Common myeloid progenitor, CD34-positive (primary cell): ENCODE data around the gene LYAR.

Experiments used
- CTCF ChIA-PET: fragments of 350-600 bp; sonication (Branson Sonifier 250); formaldehyde crosslinking; loops from one replicate; lab custom pipeline; 2021; ENCODE audit warnings: antibody characterized with exemption; lab: Charles Lee
- POLR2A ChIA-PET: fragments of 350-600 bp; sonication (Branson Sonifier 250); formaldehyde crosslinking; loops from one replicate; lab custom pipeline; 2021; ENCODE audit warnings: antibody characterized with exemption; lab: Charles Lee
- DNase-seq, 3 donors: peaks; one replicate each; pipeline versions ENCODE4 v3.0.0 to v3.0.0-alpha.2; 2013
- H3K27ac ChIP-seq, 2 experiments: 1 replicate in 1 of 2; 2 replicates in 1 of 2; pipeline ENCODE4 v1.7.0; 2013; ENCODE audit warnings: inconsistent platforms in 2 of 2, low read length in 2 of 2, mild to moderate bottlenecking in 2 of 2, low read depth in 1 of 2, moderate library complexity in 1 of 2; ENCODE audit not compliant: severe bottlenecking in 2 of 2, insufficient read depth in 1 of 2, poor library complexity in 1 of 2
- H3K27me3 ChIP-seq, 5 experiments: replicated peaks in 2 of 5; 1 replicate in 3 of 5; 2 replicates in 2 of 5; pipeline versions ENCODE4 v1.6.1 to v1.7.0; 2013; ENCODE audit warnings: low read length in 4 of 5, mild to moderate bottlenecking in 2 of 5, moderate library complexity in 2 of 5, inconsistent platforms in 1 of 5; ENCODE audit not compliant: insufficient read depth in 5 of 5, control insufficient read depth in 4 of 5
- H3K36me3 ChIP-seq, 4 experiments: 1 replicate in 2 of 4; 2 replicates in 2 of 4; pipeline versions ENCODE4 v1.6.1 to v1.7.0; 2013; ENCODE audit warnings: low read length in 3 of 4, control low read depth in 1 of 4, mild to moderate bottlenecking in 1 of 4; ENCODE audit not compliant: control insufficient read depth in 4 of 4, insufficient read depth in 4 of 4
- H3K4me1 ChIP-seq, 4 experiments: 1 replicate in 3 of 4; 2 replicates in 1 of 4; pipeline versions ENCODE4 v1.6.1 to v1.7.1; 2013; ENCODE audit warnings: low read length in 3 of 4, mild to moderate bottlenecking in 3 of 4, control low read depth in 1 of 4, inconsistent platforms in 1 of 4, moderate library complexity in 1 of 4; ENCODE audit not compliant: control insufficient read depth in 4 of 4, insufficient read depth in 4 of 4; ENCODE audit errors: control extremely low read depth in 1 of 4
- H3K4me3 ChIP-seq, 7 experiments: 1 replicate in 4 of 7; 2 replicates in 3 of 7; pipeline versions ENCODE4 v1.5.1 to v1.7.0; 2013; ENCODE audit warnings: mild to moderate bottlenecking in 7 of 7, low read length in 6 of 7, moderate library complexity in 6 of 7, inconsistent platforms in 2 of 7, low read depth in 2 of 7, control low read depth in 1 of 7; ENCODE audit not compliant: insufficient read depth in 4 of 7, control insufficient read depth in 1 of 7; ENCODE audit errors: extremely low read depth in 1 of 7
- H3K9me3 ChIP-seq, 5 experiments: 1 replicate in 4 of 5; 2 replicates in 1 of 5; pipeline versions ENCODE4 v1.6.1 to v1.7.1; 2013; ENCODE audit warnings: low read length in 4 of 5, mild to moderate bottlenecking in 2 of 5, inconsistent platforms in 1 of 5, low read depth in 1 of 5, moderate library complexity in 1 of 5; ENCODE audit not compliant: control insufficient read depth in 4 of 5, insufficient read depth in 2 of 5; ENCODE audit errors: control extremely low read depth in 1 of 5
- WGBS: methylation state at CpG from one replicate; pipeline ENCODE4 v1.1.5; 2013; ENCODE audit not compliant: insufficient coverage; 5-methylcytosine and 5-hydroxymethylcytosine counted together

LYAR gene

GRCh38 chr4:4315461-4316149, 25.7 kb upstream of the LYAR start:
- Histone ChIP-seq H3K27ac (no peak overlapping the region), H3K36me3 (peaks cover 12 to 49% (median 42%) of the 10 kb centered on the region in 4 experiments), H3K4me1 (no peaks in the 10 kb centered on the region), H3K9me3 (no peaks in the 10 kb centered on the region), H3K27me3 (no peaks in the 10 kb centered on the region), H3K4me3 (no peak overlapping the region)
- POLR2A ChIA-PET = no interaction called here
- CTCF ChIA-PET = interaction anchor here (1.3 kb wide), 1 partner anchor 30 kb away, joined by 3 read pairs; no protein-coding TSS in a partner anchor
- WGBS = 98% methylated on average over 9 of the region's 12 CpGs
- no peak for DNase-seq

GRCh38 chr4:4311193-4311592, 21.2 kb upstream of the LYAR start:
- ChIA-PET POLR2A (no interaction called here), CTCF (no interaction called here)
- Histone ChIP-seq H3K27ac (no peak overlapping the region), H3K4me3 (no peak overlapping the region), H3K9me3 (no peaks in the 10 kb centered on the region), H3K4me1 (no peaks in the 10 kb centered on the region), H3K36me3 (peaks cover 3 to 53% (median 36%) of the 10 kb centered on the region in 4 experiments), H3K27me3 (no peaks in the 10 kb centered on the region)
- no peak for DNase-seq
- no CpG with 5 or more reads among the region's 4 CpGs for WGBS

GRCh38 chr4:4308800-4309441, 19.0 kb upstream of the LYAR start:
- no peaks in the 10 kb centered on the region for H3K4me1 ChIP-seq
- no peaks in the 10 kb centered on the region for H3K9me3 ChIP-seq
- H3K27ac ChIP-seq = no peak overlapping the region
- DNase-seq = no peak
- no peak overlapping the region for H3K4me3 ChIP-seq
- H3K36me3 ChIP-seq = peaks cover 6 to 39% (median 20%) of the 10 kb centered on the region in 4 experiments
- 96% methylated on average over 6 of the region's 9 CpGs for WGBS
- no peaks in the 10 kb centered on the region for H3K27me3 ChIP-seq
- ChIA-PET POLR2A (no interaction called here), CTCF (interaction anchor here (0.7 kb wide), 1 partner anchor 24 kb away, joined by 5 read pairs; no protein-coding TSS in a partner anchor)

- no peak for DNase-seq
- Histone ChIP-seq H3K27ac (no peak overlapping the region), H3K4me3 (no peak overlapping the region), H3K9me3 (no peaks in the 10 kb centered on the region), H3K36me3 (peaks cover 11 to 34% (median 22%) of the 10 kb centered on the region in 4 experiments), H3K4me1 (no peaks in the 10 kb centered on the region), H3K27me3 (no peaks in the 10 kb centered on the region)
- ChIA-PET POLR2A (no interaction called here), CTCF (no interaction called here)
- WGBS = 98% methylated on average over 11 of the region's 11 CpGs
These were observed 17.0 kb upstream of the LYAR start for GRCh38 chr4:4306920-4307319.

- WGBS = 81% methylated on average over 6 of the region's 6 CpGs
- POLR2A ChIA-PET = no interaction called here
- Histone ChIP-seq H3K36me3 (peaks cover 17 to 39% (median 27%) of the 10 kb centered on the region in 4 experiments), H3K27ac (no peak overlapping the region), H3K4me1 (no peaks in the 10 kb centered on the region), H3K4me3 (no peak overlapping the region), H3K9me3 (no peaks in the 10 kb centered on the region), H3K27me3 (no peaks in the 10 kb centered on the region)
- DNase-seq = no peak
- CTCF ChIA-PET = no interaction called here
These were observed 12.5 kb upstream of the LYAR start for GRCh38 chr4:4302416-4302815.

GRCh38 chr4:4302001-4302400, 12.0 kb upstream of the LYAR start:
- WGBS = 98% methylated on average over 5 of the region's 5 CpGs
- no peak overlapping the region for H3K4me3 ChIP-seq
- CTCF ChIA-PET = no interaction called here
- no peaks in the 10 kb centered on the region for H3K4me1 ChIP-seq
- no peak for DNase-seq
- H3K36me3 ChIP-seq = peaks cover 15 to 35% (median 25%) of the 10 kb centered on the region in 4 experiments
- no peaks in the 10 kb centered on the region for H3K9me3 ChIP-seq
- no peaks in the 10 kb centered on the region for H3K27me3 ChIP-seq
- H3K27ac ChIP-seq = no peak overlapping the region
- POLR2A ChIA-PET = no interaction called here

- Histone ChIP-seq H3K4me1 (no peaks in the 10 kb centered on the region), H3K27me3 (no peaks in the 10 kb centered on the region), H3K9me3 (peaks cover 0 to 5% (median 3%) of the 10 kb centered on the region in 5 experiments), H3K4me3 (no peak overlapping the region), H3K36me3 (peaks cover 15 to 28% (median 18%) of the 10 kb centered on the region in 4 experiments), H3K27ac (no peak overlapping the region)
- WGBS = 100% methylated on average over 1 of the region's 3 CpGs
- CTCF ChIA-PET = interaction anchor here (1.2 kb wide), 1 partner anchor 26 kb away, joined by 3 read pairs; no protein-coding TSS in a partner anchor
- no peak for DNase-seq
- POLR2A ChIA-PET = no interaction called here
These were observed 9.1 kb upstream of the LYAR start for GRCh38 chr4:4299006-4299405.
